22Rv1 (cell line): Measurements from ENCODE around the gene CLIC4.

Experiments used
- ZFX ChIP-seq: fragments of 450-650 bp; IDR thresholded peaks from 2 replicates; pipeline ENCODE4 v1.6.1; 2017; ENCODE audit warnings: antibody characterized with exemption, borderline replicate concordance
- TF ChIP-seq, protein P1 (sequence below): fragments of 450-650 bp; IDR thresholded peaks from 2 replicates; pipeline ENCODE4 v1.5.1; 2017; ENCODE audit warnings: mild to moderate bottlenecking

GRCh38 chr1:24826510-24826909 is 81.3 kb downstream of the CLIC4 start:
- TF ChIP-seq, protein P1, sequence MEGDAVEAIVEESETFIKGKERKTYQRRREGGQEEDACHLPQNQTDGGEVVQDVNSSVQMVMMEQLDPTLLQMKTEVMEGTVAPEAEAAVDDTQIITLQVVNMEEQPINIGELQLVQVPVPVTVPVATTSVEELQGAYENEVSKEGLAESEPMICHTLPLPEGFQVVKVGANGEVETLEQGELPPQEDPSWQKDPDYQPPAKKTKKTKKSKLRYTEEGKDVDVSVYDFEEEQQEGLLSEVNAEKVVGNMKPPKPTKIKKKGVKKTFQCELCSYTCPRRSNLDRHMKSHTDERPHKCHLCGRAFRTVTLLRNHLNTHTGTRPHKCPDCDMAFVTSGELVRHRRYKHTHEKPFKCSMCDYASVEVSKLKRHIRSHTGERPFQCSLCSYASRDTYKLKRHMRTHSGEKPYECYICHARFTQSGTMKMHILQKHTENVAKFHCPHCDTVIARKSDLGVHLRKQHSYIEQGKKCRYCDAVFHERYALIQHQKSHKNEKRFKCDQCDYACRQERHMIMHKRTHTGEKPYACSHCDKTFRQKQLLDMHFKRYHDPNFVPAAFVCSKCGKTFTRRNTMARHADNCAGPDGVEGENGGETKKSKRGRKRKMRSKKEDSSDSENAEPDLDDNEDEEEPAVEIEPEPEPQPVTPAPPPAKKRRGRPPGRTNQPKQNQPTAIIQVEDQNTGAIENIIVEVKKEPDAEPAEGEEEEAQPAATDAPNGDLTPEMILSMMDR, result no peak
- no peak for TF ChIP-seq ZFX
